ENCODE measurements around the gene ROM1.

DNA sequence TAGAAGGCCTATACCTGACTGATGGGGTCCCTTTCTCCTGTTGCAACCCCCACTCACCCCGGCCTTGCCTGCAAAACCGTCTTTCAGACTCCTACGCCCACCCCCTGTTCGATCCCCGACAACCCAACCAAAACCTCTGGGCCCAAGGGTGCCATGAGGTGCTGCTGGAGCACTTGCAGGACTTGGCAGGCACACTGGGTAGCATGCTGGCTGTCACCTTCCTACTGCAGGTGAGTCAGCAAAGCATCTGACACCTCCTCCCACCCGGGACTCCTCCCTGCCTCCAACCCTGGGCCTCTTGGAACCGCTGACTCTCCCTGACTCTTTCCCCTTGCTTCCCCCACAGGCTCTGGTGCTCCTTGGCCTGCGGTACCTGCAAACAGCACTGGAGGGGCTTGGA, 1.2 kb downstream of the ROM1 start:
- TF ChIP-seq ZNF384 (IDR thresholded peaks at IDR 0.05): no peak
- no peak for TF ChIP-seq SP1 (IDR thresholded peaks at IDR 0.05)
- no peak for TF ChIP-seq HDGF (IDR thresholded peaks at IDR 0.05; ENCODE audit: borderline replicate concordance)
- TF ChIP-seq TARDBP (IDR thresholded peaks at IDR 0.05): no peak
- TF ChIP-seq LEF1 (IDR thresholded peaks at IDR 0.05; ENCODE audit: borderline replicate concordance): no peak
- TF ChIP-seq FOXK2 (IDR thresholded peaks at IDR 0.05): no peak
- TF ChIP-seq FOXA1 (IDR thresholded peaks at IDR 0.05): no peak
- no peak for TF ChIP-seq BHLHE40 (IDR thresholded peaks at IDR 0.05; ENCODE audit: borderline replicate concordance)
